Gastrocnemius medialis (tissue), 4 donors: Measurements from ENCODE around the gene OR1E2.

Experiments used
- CTCF ChIP-seq, 5 experiments: fragments of 450-650 bp in 3 of 5; fragments of 200-600 bp in 2 of 5; sonication (generic) in 2 of 5; IDR thresholded peaks in 4 of 5; conservative IDR thresholded peaks in 1 of 5; 1 replicate in 4 of 5; 2 replicates in 1 of 5; pipeline ENCODE4 v1.5.1; 2016 to 2019; ENCODE audit warnings: antibody characterized with exemption in 5 of 5, mild to moderate bottlenecking in 3 of 5, moderate library complexity in 3 of 5
- POLR2A ChIP-seq, 2 donors: fragments of 450-650 bp; IDR thresholded peaks; one replicate each; pipeline ENCODE4 v1.6.1; 2017; ENCODE audit warnings: antibody characterized with exemption in 2 of 2, mild to moderate bottlenecking in 2 of 2, moderate library complexity in 2 of 2

DNA sequence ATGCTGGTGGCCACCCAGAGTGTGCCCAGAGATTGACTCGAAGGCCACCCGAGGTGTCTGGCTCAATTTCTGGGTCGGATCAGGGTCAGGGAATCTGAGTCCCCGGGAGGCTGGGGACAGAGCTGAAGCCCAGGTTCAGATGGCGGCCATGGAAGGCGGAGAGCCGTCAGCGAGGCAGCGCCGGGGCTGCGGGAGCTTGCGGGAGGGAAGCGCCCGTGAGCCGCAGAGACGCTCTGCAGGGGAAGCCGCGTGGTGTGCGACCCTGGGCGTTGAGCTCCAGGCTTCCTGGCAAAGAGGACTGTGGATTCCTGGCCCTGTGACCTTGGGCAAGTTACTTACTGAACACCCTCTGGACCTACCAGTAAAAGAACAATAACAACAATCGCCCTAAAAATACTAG, 38.5 kb upstream of the OR1E2 start:
- TF ChIP-seq CTCF (IDR thresholded peaks at IDR 0.05 in 4 of 5, conservative IDR thresholded peaks at IDR 0.05 in 1 of 5) (no peak), POLR2A (IDR thresholded peaks at IDR 0.05) (no peak)
